HL-60 (cell line): Measurements from ENCODE around the gene CYB5B.
A peak's percentile ranks its signal among the peaks of the same experiment; 100 is the strongest.

ENCODE experiments used
- DNase-seq, 2 experiments: peaks; one replicate each; pipeline ENCODE4 v3.0.0-alpha.2; 2010 to 2020; ENCODE audit warnings: low read depth in 1 of 2, low spot score in 1 of 2
- H3K27ac ChIP-seq: fragments of 250-450 bp; sonication (Bioruptor Pico); replicated peaks from 2 replicates; pipeline ENCODE4 v1.5.1; 2020; ENCODE audit warnings: mild to moderate bottlenecking, moderate library complexity
- H3K27me3 ChIP-seq: fragments of 250-450 bp; sonication (Bioruptor Pico); 2 replicates; pipeline ENCODE4 v1.5.1; 2021; ENCODE audit warnings: mild to moderate bottlenecking, moderate library complexity; ENCODE audit not compliant: insufficient read depth, poor library complexity, severe bottlenecking
- H3K4me3 ChIP-seq: replicated peaks from 2 replicates; pipeline ENCODE4 v1.5.1; 2011; ENCODE audit warnings: mild to moderate bottlenecking, control low read depth, low read length; ENCODE audit not compliant: insufficient read depth
- GABPA ChIP-seq: IDR thresholded peaks from 2 replicates; pipeline ENCODE4 v1.6.1; 2012; ENCODE audit warnings: low read depth
- POLR2AphosphoS5 ChIP-seq: IDR thresholded peaks from 2 replicates; pipeline ENCODE4 v1.6.1; 2012; ENCODE audit warnings: low read depth
- SPI1 ChIP-seq: IDR thresholded peaks from 2 replicates; pipeline ENCODE4 v1.6.1; 2012; ENCODE audit warnings: low read depth, mild to moderate bottlenecking, borderline replicate concordance
- TF ChIP-seq, protein P1 (sequence below): IDR thresholded peaks from 2 replicates; pipeline ENCODE4 v1.6.1; 2012; ENCODE audit warnings: low read depth; ENCODE audit not compliant: insufficient replicate concordance
- TF ChIP-seq, protein P2 (sequence below): IDR thresholded peaks from one replicate; pipeline ENCODE4 v1.5.1; 2011; ENCODE audit warnings: low read length, control low read depth, inconsistent platforms; ENCODE audit not compliant: insufficient read depth

The CYB5B gene

DNA sequence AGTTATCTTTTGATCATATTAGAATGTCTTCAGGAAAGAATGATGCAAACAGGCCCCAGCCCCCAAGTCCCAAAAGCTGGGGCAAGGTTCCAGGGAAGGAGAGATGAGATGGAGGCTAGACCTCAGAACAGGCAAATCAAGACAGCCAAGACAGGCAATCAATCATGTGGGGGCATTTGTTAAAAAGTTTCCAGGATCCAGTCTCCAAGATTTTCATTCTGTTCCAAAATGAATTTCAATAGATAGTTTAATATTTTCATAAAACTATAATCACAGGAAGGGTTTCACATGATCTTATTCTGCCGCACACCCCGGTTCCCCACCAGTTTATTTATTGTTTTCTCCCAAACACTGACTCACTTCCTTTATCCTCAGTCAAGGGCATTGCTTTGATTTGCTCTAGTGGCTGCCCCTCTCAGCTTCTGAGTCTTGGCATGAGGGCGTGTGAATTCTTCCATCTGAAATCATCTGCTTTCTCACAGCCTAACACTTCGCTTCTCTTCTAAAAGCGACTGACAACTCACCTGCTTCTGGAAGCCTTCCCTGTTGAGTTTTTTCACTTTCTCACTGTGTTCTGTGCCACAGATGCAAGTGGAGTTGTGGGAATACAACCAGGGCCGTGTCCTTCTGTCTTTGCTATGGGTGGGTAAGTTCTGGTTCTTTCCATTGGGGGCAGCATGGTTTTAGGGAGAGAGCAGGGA lies 26.4 kb upstream of the CYB5B start:
- Histone ChIP-seq H3K4me3 (no peak overlapping the region), H3K27ac (no peak overlapping the region), H3K27me3 (no peaks in the 10 kb centered on the region)
- TF ChIP-seq SPI1: no peak
- no peak for TF ChIP-seq POLR2AphosphoS5
- DNase-seq: no peak

DNA sequence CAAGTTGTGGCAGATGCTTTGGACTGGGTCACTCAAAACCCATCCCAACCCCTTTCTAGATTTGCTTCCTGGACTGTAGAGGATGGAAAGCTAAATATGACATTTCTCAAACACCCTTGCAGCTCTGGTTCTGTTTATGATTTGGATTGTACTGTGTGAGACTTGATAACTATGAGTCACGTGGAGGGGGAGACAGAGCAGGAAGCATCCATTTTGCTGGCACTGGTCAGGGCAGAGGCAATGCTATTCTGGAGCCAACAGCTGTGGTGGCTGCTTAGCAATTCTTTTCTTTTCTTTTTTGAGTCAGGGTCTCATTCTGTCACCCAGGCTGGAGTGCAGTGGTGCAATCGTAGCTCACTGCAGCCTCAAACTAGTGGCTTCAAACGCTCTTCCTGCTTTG lies 25.1 kb upstream of the CYB5B start:
- no peak for DNase-seq
- Histone ChIP-seq H3K27me3 (no peaks in the 10 kb centered on the region), H3K27ac (no peak overlapping the region), H3K4me3 (no peak overlapping the region)
- no peak for TF ChIP-seq POLR2AphosphoS5
- TF ChIP-seq, protein P1, sequence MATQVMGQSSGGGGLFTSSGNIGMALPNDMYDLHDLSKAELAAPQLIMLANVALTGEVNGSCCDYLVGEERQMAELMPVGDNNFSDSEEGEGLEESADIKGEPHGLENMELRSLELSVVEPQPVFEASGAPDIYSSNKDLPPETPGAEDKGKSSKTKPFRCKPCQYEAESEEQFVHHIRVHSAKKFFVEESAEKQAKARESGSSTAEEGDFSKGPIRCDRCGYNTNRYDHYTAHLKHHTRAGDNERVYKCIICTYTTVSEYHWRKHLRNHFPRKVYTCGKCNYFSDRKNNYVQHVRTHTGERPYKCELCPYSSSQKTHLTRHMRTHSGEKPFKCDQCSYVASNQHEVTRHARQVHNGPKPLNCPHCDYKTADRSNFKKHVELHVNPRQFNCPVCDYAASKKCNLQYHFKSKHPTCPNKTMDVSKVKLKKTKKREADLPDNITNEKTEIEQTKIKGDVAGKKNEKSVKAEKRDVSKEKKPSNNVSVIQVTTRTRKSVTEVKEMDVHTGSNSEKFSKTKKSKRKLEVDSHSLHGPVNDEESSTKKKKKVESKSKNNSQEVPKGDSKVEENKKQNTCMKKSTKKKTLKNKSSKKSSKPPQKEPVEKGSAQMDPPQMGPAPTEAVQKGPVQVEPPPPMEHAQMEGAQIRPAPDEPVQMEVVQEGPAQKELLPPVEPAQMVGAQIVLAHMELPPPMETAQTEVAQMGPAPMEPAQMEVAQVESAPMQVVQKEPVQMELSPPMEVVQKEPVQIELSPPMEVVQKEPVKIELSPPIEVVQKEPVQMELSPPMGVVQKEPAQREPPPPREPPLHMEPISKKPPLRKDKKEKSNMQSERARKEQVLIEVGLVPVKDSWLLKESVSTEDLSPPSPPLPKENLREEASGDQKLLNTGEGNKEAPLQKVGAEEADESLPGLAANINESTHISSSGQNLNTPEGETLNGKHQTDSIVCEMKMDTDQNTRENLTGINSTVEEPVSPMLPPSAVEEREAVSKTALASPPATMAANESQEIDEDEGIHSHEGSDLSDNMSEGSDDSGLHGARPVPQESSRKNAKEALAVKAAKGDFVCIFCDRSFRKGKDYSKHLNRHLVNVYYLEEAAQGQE: no peak
- TF ChIP-seq, protein P2, sequence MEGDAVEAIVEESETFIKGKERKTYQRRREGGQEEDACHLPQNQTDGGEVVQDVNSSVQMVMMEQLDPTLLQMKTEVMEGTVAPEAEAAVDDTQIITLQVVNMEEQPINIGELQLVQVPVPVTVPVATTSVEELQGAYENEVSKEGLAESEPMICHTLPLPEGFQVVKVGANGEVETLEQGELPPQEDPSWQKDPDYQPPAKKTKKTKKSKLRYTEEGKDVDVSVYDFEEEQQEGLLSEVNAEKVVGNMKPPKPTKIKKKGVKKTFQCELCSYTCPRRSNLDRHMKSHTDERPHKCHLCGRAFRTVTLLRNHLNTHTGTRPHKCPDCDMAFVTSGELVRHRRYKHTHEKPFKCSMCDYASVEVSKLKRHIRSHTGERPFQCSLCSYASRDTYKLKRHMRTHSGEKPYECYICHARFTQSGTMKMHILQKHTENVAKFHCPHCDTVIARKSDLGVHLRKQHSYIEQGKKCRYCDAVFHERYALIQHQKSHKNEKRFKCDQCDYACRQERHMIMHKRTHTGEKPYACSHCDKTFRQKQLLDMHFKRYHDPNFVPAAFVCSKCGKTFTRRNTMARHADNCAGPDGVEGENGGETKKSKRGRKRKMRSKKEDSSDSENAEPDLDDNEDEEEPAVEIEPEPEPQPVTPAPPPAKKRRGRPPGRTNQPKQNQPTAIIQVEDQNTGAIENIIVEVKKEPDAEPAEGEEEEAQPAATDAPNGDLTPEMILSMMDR: no peak
- TF ChIP-seq SPI1: no peak
- no peak for TF ChIP-seq GABPA

DNA sequence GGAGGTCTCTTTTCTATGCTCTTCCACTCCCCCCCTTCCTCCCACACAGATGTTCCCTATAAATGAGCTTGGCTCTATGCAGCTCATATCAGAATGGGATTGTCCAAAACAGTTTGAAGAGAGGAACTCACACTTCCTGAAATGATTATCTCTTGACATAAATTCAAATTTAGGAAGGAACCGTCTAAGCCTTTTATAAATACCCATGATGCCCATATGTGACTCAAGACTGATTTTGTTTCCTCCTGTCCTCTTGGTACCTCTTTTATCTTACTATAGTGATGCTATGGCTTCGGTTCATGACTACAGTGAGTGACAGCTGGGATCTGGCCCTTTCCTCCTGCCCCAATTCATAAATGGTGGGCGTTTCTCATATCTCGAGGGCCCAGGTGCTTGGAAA lies 22.0 kb upstream of the CYB5B start:
- no peak overlapping the region for H3K27ac ChIP-seq

DNA sequence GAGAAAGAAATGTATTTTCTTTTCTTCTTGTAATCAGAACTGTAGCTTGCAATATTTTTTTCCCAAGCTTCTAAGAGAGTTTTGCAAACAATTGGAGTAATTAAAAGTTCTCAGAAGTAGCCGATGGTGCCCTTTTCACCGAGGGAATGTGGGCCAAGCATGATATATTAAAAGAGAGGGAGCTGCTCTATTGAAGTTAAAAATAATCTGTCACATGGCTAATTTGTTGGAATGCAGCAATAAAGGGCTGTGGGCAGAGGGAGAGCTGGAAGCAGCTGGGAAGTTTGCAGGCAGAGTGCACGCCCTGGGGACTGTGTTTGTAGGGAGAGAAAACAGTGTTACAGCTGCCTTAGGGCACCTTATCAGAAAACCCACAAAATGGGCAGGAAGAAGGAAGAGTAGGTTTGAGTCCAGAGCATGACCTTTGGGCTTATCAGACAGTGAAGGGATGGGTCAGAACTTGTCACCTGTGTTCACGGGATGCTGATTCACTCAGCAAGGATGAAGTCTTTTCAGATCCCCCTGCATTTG lies 20.1 kb upstream of the CYB5B start:
- TF ChIP-seq, protein P2: no peak
- TF ChIP-seq POLR2AphosphoS5 (no peak), SPI1 (no peak), GABPA (no peak)
- TF ChIP-seq, protein P1: no peak
- no peak overlapping the region for H3K27ac ChIP-seq
- no peaks in the 10 kb centered on the region for H3K27me3 ChIP-seq
- H3K4me3 ChIP-seq: no peak overlapping the region
- DNase-seq: no peak

More for the DNA sequence above, 22.0 kb upstream of the CYB5B start:
- Histone ChIP-seq H3K4me3 (no peak overlapping the region), H3K27me3 (no peaks in the 10 kb centered on the region)
- TF ChIP-seq, protein P1: no peak
- TF ChIP-seq SPI1: peak; percentile 78
- DNase-seq: no peak
